HG03095 (cell line): ENCODE data around the gene BTNL9.
"Not testable (repeated sequence)": the region's sequence is repeated elsewhere in the genome, so short reads cannot be mapped to it uniquely, and the experiment has no call there.

Source experiments
- ATAC-seq: cut with Tn5 transposase; IDR thresholded peaks from one replicate; pipeline ENCODE4 v1.9.1; 2021; ENCODE audit warnings: moderate library complexity; ENCODE audit not compliant: unreplicated experiment

Gene BTNL9

GRCh38 chr5:181042722-181043121 is 2.7 kb downstream of the BTNL9 start:
- no peak for ATAC-seq

- no peak for ATAC-seq
These were observed 3.4 kb downstream of the BTNL9 start for GRCh38 chr5:181043285-181044092.

DNA sequence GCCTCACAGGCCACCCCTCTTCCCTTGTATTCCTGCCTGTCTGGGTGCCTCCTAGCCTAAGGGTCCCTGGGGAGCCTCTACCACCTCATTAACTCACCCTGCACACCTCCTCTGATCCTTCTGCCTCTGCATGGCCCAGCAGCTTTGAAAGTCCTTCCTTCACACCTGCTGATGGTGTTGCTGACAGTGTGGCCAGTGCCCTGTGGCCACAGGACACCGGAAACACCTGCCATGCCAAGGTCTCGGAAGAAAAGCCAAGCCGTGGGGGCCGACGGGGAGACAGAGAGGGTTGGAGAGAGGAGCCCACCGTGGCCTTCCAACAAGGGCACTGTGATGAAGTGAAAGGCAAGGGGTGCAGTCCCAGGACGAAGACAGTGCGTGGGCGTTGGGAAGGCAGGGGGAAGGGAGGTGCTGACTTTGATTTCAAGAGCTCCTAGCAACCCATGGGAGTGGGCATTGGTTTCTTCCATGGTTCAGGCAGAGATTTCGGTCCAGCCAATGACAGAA is 4.1 kb downstream of the BTNL9 start:
- no peak for ATAC-seq

- ATAC-seq: no peak
These were observed 4.7 kb downstream of the BTNL9 start for GRCh38 chr5:181044662-181045305.

- no peak for ATAC-seq
These were observed 5.2 kb downstream of the BTNL9 start for GRCh38 chr5:181045316-181045715.

DNA sequence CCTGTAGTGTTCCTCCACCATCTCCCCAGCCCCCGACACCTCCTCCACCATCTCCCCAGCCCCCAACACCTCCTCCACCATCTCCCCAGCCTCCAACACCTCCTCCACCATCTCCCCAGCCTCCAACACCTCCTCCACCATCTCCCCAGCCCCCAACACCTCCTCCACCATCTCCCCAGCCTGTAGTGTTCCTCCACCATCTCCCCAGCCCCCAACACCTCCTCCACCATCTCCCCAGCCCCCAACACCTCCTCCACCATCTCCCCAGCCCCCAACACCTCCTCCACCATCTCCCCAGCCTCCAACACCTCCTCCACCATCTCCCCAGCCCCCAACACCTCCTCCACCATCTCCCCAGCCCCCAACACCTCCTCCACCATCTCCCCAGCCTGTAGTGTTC is 5.8 kb downstream of the BTNL9 start:
- not testable (repeated sequence) for ATAC-seq

DNA sequence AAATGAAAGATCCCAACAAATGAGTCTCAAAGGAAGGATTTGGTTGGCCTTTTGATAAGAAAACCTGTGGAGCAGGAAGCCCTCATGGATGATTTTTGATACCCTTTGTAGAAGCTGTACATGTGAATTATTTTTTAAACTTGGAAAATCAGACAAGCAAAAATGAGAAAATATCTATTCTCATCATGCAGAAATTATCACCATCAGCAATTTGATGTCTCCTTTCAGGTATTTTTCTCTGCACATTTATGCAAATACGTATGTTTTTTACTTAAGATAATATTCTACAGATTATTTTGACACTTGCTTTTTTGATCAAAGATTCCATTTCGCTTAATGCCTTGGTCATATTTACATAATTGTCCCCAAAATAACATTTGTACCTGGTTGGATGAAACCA is 7.2 kb downstream of the BTNL9 start:
- ATAC-seq: no peak

DNA sequence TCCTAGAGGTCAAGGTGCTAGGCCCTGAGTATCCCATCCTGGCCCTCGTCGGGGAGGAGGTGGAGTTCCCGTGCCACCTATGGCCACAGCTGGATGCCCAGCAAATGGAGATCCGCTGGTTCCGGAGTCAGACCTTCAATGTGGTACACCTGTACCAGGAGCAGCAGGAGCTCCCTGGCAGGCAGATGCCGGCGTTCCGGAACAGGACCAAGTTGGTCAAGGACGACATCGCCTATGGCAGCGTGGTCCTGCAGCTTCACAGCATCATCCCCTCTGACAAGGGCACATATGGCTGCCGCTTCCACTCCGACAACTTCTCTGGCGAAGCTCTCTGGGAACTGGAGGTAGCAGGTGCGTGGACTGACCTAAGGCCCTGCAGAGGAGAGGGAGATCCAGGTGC is 7.9 kb downstream of the BTNL9 start:
- no peak for ATAC-seq

GRCh38 chr5:181050016-181050415 is 9.9 kb downstream of the BTNL9 start:
- no peak for ATAC-seq

GRCh38 chr5:181051841-181052671 is 12.0 kb downstream of the BTNL9 start:
- ATAC-seq: no peak

DNA sequence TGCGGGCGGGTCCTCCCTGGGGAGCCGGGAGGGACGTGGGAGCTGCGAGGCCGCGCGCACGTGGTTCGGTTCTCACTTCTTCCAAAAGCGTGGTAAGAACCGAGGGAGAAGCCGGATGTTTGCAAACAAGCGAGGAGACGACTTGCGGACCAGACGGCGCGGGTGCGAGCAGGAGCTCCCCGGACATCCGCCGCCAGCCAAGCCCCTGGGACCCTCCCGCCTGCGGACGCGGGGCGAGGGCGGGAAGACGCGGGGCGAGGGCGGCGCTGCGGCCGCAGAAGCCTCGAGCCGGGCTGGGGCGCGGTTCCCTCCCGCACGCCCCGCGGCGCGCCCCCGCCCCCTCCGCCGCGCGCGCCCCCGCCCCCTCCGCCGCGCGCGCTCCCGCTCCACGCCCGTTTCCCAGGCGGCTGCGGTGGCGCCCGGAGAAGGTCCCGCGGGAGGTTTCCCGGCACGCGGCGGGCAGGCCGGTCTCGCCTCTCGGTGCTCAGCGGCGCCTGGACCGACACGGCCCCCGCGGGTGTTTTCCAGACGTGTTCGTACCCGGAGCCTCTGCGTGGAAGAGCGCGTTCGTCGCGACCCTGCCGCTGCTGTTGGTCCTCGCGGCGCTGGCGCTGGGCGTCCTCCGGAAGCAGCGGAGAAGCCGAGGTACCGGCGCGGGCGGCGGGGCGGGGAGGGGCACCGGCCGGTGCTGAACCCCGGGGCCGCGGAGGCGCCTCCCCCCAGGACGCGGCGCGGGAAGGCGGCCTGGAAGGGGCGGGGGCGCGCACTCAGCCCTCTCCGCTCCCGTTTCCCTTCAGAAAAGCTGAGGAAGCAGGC is 12.8 kb downstream of the BTNL9 start:
- ATAC-seq: no peak

GRCh38 chr5:181053488-181054121 is 13.5 kb downstream of the BTNL9 start:
- no peak for ATAC-seq

GRCh38 chr5:181054138-181054537 is 14.1 kb downstream of the BTNL9 start:
- no peak for ATAC-seq

GRCh38 chr5:181054871-181055459 is 14.9 kb downstream of the BTNL9 start:
- no peak for ATAC-seq

- ATAC-seq: no peak
These were observed 16.4 kb downstream of the BTNL9 start for GRCh38 chr5:181056431-181056830.

GRCh38 chr5:181058321-181058720 is 18.3 kb downstream of the BTNL9 start:
- ATAC-seq: no peak

DNA sequence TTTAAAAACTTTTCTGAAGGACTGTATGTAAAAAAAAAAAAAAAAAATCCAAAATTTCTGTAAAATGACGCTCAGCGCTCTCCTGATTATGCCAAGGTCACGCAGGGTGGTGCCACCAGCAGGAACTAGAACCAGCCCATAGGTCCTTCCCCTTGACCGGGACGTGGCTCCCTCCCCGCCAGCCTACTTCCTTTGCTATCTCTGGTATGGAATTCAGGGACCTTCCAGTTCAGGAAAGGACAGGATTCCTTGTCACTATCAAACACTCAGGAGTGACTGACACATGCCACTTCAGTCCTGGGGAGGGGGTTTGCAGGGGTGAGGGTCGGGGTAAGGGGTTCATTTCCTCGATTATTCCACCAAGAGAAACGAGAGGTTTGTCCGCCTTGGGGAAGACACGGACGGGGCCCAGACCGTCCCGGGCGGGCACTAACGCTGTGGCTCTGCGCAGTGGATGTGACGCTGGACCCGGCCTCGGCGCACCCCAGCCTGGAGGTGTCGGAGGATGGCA is 18.8 kb downstream of the BTNL9 start:
- no peak for ATAC-seq

DNA sequence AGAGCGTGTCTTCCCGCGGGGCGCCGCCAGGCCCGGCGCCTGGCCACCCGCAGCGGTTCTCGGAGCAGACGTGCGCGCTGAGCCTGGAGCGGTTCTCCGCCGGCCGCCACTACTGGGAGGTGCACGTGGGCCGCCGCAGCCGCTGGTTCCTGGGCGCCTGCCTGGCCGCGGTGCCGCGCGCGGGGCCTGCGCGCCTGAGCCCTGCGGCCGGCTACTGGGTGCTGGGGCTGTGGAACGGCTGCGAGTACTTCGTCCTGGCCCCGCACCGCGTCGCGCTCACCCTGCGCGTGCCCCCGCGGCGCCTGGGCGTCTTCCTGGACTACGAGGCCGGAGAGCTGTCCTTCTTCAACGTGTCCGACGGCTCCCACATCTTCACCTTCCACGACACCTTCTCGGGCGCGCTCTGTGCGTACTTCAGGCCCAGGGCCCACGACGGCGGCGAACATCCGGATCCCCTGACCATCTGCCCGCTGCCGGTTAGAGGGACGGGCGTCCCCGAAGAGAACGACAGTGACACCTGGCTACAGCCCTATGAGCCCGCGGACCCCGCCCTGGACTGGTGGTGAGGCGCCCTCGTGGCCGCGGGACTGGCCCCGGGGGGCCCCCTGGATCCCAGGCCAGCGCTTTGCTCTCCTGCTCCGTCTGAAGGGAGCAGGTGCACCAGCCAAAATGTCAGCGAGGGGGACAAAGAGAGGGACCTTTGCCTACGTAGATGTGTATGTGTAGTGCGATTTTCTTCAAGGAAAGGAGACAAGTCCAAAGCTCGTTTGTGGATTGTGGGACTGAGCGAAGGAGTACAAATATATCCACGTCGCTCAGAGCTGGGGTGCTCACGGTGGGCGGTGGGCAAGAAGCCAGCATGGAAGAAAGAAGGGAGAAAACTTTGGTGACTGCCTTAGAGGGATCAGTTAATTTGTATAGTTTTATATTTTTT is 19.5 kb downstream of the BTNL9 start:
- no peak for ATAC-seq

DNA sequence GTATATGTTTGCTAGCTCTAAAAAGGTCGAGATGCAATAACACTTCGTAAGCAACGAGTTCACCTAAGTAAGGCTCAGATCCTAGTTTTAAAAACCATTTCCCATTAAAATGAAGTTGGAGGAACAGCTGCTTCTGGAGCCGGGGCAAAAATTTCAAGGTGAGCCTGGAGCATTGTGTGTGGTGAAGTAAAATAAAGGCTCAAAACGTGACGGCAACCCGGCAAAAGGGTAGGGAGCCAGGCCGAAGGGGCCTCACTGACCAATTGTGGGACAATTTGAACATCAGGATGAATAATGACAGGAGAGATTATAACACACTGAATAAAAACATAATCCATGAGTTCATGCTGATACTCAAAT is 20.1 kb downstream of the BTNL9 start:
- no peak for ATAC-seq
